ENCODE measurements around the gene TAS1R3. TPM values are rescaled to one million over a fixed set of nuclear protein-coding genes. Genes with fewer than 3 reads are reported as not detected.

TAS1R3 gene
- total and polyA plus RNA-seq, 5 donors from 2014 or later = 0.06 to 2.0 (median 0.11) TPM; not detected in 2

- ATAC-seq (ENCODE audit: low read depth in 2 of 2) = no peak
- no peaks in the 10 kb centered on the region for H3K27me3 Mint-ChIP-seq
- no peaks in the 10 kb centered on the region for H3K36me3 Mint-ChIP-seq
- DNase-seq = peak in 1 of 3 donors; percentile 15
- H3K27ac Mint-ChIP-seq = peak overlapping the region; percentile 5 to 92 (median 73)
- Histone ChIP-seq H3K27me3 (ENCODE audit: control insufficient read depth, insufficient read depth, low read length) (no peaks in the 10 kb centered on the region), H3K9me3 (ENCODE audit: control insufficient read depth in 2 of 2, low read length in 2 of 2) (no peaks in the 10 kb centered on the region), H3K27ac (ENCODE audit: insufficient read depth, low read length, poor library complexity, severe bottlenecking) (peak overlapping the region; percentile 89), H3K4me3 (ENCODE audit: low read depth, low read length) (no peak overlapping the region), H3K36me3 (ENCODE audit: control insufficient read depth, insufficient read depth, low read length) (peaks cover 16% of the 10 kb centered on the region), H3K4me1 (ENCODE audit: control insufficient read depth, insufficient read depth, low read length, poor library complexity, severe bottlenecking) (peaks cover 46% of the 10 kb centered on the region)
- peaks cover 0 to 26% (median 8%) of the 10 kb centered on the region in 4 donors for H3K4me1 Mint-ChIP-seq
- peak overlapping the region; percentile 86 to 94 (median 91) for H3K4me3 Mint-ChIP-seq
- H3K9me3 Mint-ChIP-seq = peaks cover 0 to 3% (median 0%) of the 10 kb centered on the region in 7 donors
Measured at GRCh38 chr1:1308756-1309250, 22.3 kb upstream of the TAS1R3 start.

- peaks cover 0 to 24% (median 8%) of the 10 kb centered on the region in 4 donors for H3K4me1 Mint-ChIP-seq
- DNase-seq (no peak), ATAC-seq (ENCODE audit: low read depth in 2 of 2) (no peak)
- no peaks in the 10 kb centered on the region for H3K36me3 Mint-ChIP-seq
- no peak overlapping the region for H3K27ac Mint-ChIP-seq
- H3K27me3 Mint-ChIP-seq = no peaks in the 10 kb centered on the region
- Histone ChIP-seq H3K36me3 (ENCODE audit: control insufficient read depth, insufficient read depth, low read length) (peaks cover 19% of the 10 kb centered on the region), H3K9me3 (ENCODE audit: control insufficient read depth in 2 of 2, low read length in 2 of 2) (no peaks in the 10 kb centered on the region), H3K27ac (ENCODE audit: insufficient read depth, low read length, poor library complexity, severe bottlenecking) (peak overlapping the region; percentile 89), H3K27me3 (ENCODE audit: control insufficient read depth, insufficient read depth, low read length) (no peaks in the 10 kb centered on the region), H3K4me1 (ENCODE audit: control insufficient read depth, insufficient read depth, low read length, poor library complexity, severe bottlenecking) (peaks cover 45% of the 10 kb centered on the region), H3K4me3 (ENCODE audit: low read depth, low read length) (no peak overlapping the region)
- H3K9me3 Mint-ChIP-seq = peaks cover 0 to 3% (median 0%) of the 10 kb centered on the region in 7 donors
- peak overlapping the region; percentile 54 to 91 (median 70) for H3K4me3 Mint-ChIP-seq
Measured at GRCh38 chr1:1309251-1310108, 21.6 kb upstream of the TAS1R3 start.

- Mint-ChIP-seq H3K27me3 (no peaks in the 10 kb centered on the region), H3K9me3 (peaks cover 0 to 3% (median 0%) of the 10 kb centered on the region in 7 donors)
- no peak overlapping the region for H3K27ac ChIP-seq (ENCODE audit: insufficient read depth, low read length, poor library complexity, severe bottlenecking)
Measured at GRCh38 chr1:1310109-1310385, 21.0 kb upstream of the TAS1R3 start.

GRCh38 chr1:1310476-1311053, 20.5 kb upstream of the TAS1R3 start:
- Mint-ChIP-seq H3K36me3 (no peaks in the 10 kb centered on the region), H3K4me1 (peaks cover 0 to 18% (median 8%) of the 10 kb centered on the region in 4 donors), H3K4me3 (peak overlapping the region; percentile 52 to 90 (median 58)), H3K27ac (peak overlapping the region in 1 of 3 donors; percentile 60), H3K9me3 (peaks cover 0 to 3% (median 0%) of the 10 kb centered on the region in 7 donors), H3K27me3 (no peaks in the 10 kb centered on the region)
- Histone ChIP-seq H3K4me1 (ENCODE audit: control insufficient read depth, insufficient read depth, low read length, poor library complexity, severe bottlenecking) (peaks cover 34% of the 10 kb centered on the region), H3K9me3 (ENCODE audit: control insufficient read depth in 2 of 2, low read length in 2 of 2) (no peaks in the 10 kb centered on the region), H3K4me3 (ENCODE audit: low read depth, low read length) (no peak overlapping the region), H3K36me3 (ENCODE audit: control insufficient read depth, insufficient read depth, low read length) (peaks cover 23% of the 10 kb centered on the region), H3K27me3 (ENCODE audit: control insufficient read depth, insufficient read depth, low read length) (no peaks in the 10 kb centered on the region), H3K27ac (ENCODE audit: insufficient read depth, low read length, poor library complexity, severe bottlenecking) (no peak overlapping the region)
- DNase-seq = no peak
- no peak for ATAC-seq (ENCODE audit: low read depth in 2 of 2)

More at GRCh38 chr1:1310109-1310385, 21.0 kb upstream of the TAS1R3 start:
- Mint-ChIP-seq H3K4me1 (peaks cover 0 to 23% (median 8%) of the 10 kb centered on the region in 4 donors), H3K4me3 (peak overlapping the region; percentile 31 to 63 (median 54)), H3K27ac (peak overlapping the region in 1 of 3 donors; percentile 60), H3K36me3 (no peaks in the 10 kb centered on the region)
- H3K27me3 ChIP-seq (ENCODE audit: control insufficient read depth, insufficient read depth, low read length) = no peaks in the 10 kb centered on the region
- H3K4me1 ChIP-seq (ENCODE audit: control insufficient read depth, insufficient read depth, low read length, poor library complexity, severe bottlenecking) = peaks cover 40% of the 10 kb centered on the region
- DNase-seq (no peak), ATAC-seq (ENCODE audit: low read depth in 2 of 2) (no peak)
- no peaks in the 10 kb centered on the region for H3K9me3 ChIP-seq (ENCODE audit: control insufficient read depth in 2 of 2, low read length in 2 of 2)
- no peak overlapping the region for H3K4me3 ChIP-seq (ENCODE audit: low read depth, low read length)
- H3K36me3 ChIP-seq (ENCODE audit: control insufficient read depth, insufficient read depth, low read length) = peaks cover 22% of the 10 kb centered on the region

DNA sequence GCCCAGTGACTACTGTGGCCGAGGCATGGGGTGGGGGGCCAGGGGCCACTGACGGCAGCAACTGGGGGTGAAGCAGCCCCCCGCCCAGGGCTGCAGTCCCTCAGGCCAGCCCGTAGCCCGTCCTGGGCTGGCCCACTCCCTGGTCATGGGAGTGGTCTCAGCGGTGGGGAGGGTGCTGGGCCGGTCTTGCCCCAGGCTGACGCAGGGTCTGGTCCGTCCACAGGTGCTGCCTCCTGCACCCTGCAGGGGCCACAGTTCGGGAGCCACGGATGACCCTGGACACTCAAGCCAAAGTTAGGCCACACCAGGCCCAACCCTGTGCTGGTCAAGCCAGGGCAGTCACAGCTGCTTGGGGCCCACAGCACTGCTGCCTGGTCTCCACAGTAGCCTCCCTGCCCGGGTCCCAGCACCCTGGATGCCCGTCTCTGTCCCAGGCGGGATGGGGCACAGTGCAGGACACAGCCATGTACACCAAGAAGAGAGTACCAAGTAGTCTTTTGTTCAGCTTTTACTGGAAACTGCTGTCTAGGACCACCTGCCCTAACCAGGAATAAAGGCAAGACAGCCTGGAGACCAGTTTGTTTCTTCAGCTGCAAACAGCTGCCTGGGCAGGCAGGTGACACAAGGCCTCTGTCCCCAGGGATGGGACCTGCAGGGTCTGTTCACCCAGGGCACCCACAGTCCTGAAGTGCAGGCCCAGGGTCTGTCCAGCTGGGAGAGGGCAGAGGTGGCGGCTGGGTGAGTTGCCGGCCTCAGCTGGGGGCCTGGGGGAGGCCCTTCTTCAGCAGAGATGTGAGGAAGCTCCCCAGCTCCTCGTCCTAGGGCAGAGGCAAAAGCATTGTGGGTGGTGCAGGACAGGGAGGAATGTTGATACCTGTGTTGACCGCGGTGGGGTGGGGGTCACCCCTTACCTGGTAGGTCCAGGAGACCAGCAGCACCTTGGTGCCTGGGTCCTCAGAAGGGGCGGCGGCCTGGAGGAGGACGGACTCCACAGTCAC, 19.7 kb upstream of the TAS1R3 start:
- H3K27ac Mint-ChIP-seq = peak overlapping the region in 1 of 3 donors; percentile 60
- ATAC-seq (ENCODE audit: low read depth in 2 of 2) (no peak), DNase-seq (no peak)
- H3K4me1 Mint-ChIP-seq = peaks cover 0 to 10% (median 4%) of the 10 kb centered on the region in 4 donors
- Histone ChIP-seq H3K4me1 (ENCODE audit: control insufficient read depth, insufficient read depth, low read length, poor library complexity, severe bottlenecking) (peaks cover 26% of the 10 kb centered on the region), H3K4me3 (ENCODE audit: low read depth, low read length) (no peak overlapping the region), H3K9me3 (ENCODE audit: control insufficient read depth in 2 of 2, low read length in 2 of 2) (no peaks in the 10 kb centered on the region), H3K27ac (ENCODE audit: insufficient read depth, low read length, poor library complexity, severe bottlenecking) (no peak overlapping the region), H3K27me3 (ENCODE audit: control insufficient read depth, insufficient read depth, low read length) (no peaks in the 10 kb centered on the region), H3K36me3 (ENCODE audit: control insufficient read depth, insufficient read depth, low read length) (peaks cover 27% of the 10 kb centered on the region)
- H3K27me3 Mint-ChIP-seq = no peaks in the 10 kb centered on the region
- H3K4me3 Mint-ChIP-seq = peak overlapping the region in 2 of 4 donors; percentile 44 to 59
- H3K9me3 Mint-ChIP-seq = peaks cover 0 to 3% (median 0%) of the 10 kb centered on the region in 7 donors
- H3K36me3 Mint-ChIP-seq = no peaks in the 10 kb centered on the region

GRCh38 chr1:1312450-1313314, 18.4 kb upstream of the TAS1R3 start:
- no peaks in the 10 kb centered on the region for H3K27me3 Mint-ChIP-seq
- H3K4me1 ChIP-seq (ENCODE audit: control insufficient read depth, insufficient read depth, low read length, poor library complexity, severe bottlenecking) = peaks cover 16% of the 10 kb centered on the region
- H3K4me3 ChIP-seq (ENCODE audit: low read depth, low read length) = no peak overlapping the region
- DNase-seq (no peak), ATAC-seq (ENCODE audit: low read depth in 2 of 2) (no peak)
- H3K9me3 Mint-ChIP-seq = no peaks in the 10 kb centered on the region
- peak overlapping the region in 1 of 4 donors; percentile 76 for H3K4me3 Mint-ChIP-seq
- H3K27ac ChIP-seq (ENCODE audit: insufficient read depth, low read length, poor library complexity, severe bottlenecking) = no peak overlapping the region
- peaks cover 32% of the 10 kb centered on the region for H3K36me3 ChIP-seq (ENCODE audit: control insufficient read depth, insufficient read depth, low read length)
- peaks cover 0 to 2% (median 0%) of the 10 kb centered on the region in 4 donors for H3K4me1 Mint-ChIP-seq
- no peak overlapping the region for H3K27ac Mint-ChIP-seq
- no peaks in the 10 kb centered on the region for H3K9me3 ChIP-seq (ENCODE audit: control insufficient read depth in 2 of 2, low read length in 2 of 2)
- no peaks in the 10 kb centered on the region for H3K36me3 Mint-ChIP-seq
- H3K27me3 ChIP-seq (ENCODE audit: control insufficient read depth, insufficient read depth, low read length) = no peaks in the 10 kb centered on the region
